Nephron progenitor cell (in vitro differentiated cells): Measurements from ENCODE around the gene MYO18A.

Experiments used
- DNase-seq: peaks from one replicate; pipeline ENCODE4 v3.0.0; 2021
- H3K27ac Mint-ChIP-seq: 2 replicates; pipeline ENCODE4 v1.8.0; 2021; ENCODE audit warnings: mild to moderate bottlenecking, moderate library complexity, mixed read lengths
- H3K27me3 Mint-ChIP-seq: 2 replicates; pipeline ENCODE4 v1.8.0; 2021; ENCODE audit warnings: mild to moderate bottlenecking, low read depth, mixed read lengths; ENCODE audit not compliant: poor library complexity
- H3K36me3 Mint-ChIP-seq: 2 replicates; pipeline ENCODE4 v1.8.0; 2021; ENCODE audit warnings: low read depth, mixed read lengths
- H3K4me1 Mint-ChIP-seq: 2 replicates; pipeline ENCODE4 v1.8.0; 2021; ENCODE audit warnings: mixed read lengths
- H3K4me3 Mint-ChIP-seq: 2 replicates; pipeline ENCODE4 v1.8.0; 2021; ENCODE audit warnings: mild to moderate bottlenecking, moderate library complexity, mixed read lengths
- H3K9me3 Mint-ChIP-seq: 2 replicates; pipeline ENCODE4 v1.8.0; 2021; ENCODE audit warnings: mild to moderate bottlenecking, moderate library complexity, mixed read lengths
- CTCF ChIP-seq: fragments of 200-600 bp; sonication (generic); IDR thresholded peaks from 2 replicates; pipeline ENCODE4 v1.5.0; 2021; ENCODE audit warnings: antibody characterized with exemption

The MYO18A gene

GRCh38 chr17:29124135-29124924, 55.9 kb downstream of the MYO18A start:
- Mint-ChIP-seq H3K27ac (no peak overlapping the region), H3K9me3 (no peaks in the 10 kb centered on the region), H3K4me3 (no peak overlapping the region), H3K4me1 (peaks cover 25% of the 10 kb centered on the region), H3K36me3 (no peaks in the 10 kb centered on the region), H3K27me3 (no peaks in the 10 kb centered on the region)
- TF ChIP-seq CTCF: peak; percentile 55
- no peak for DNase-seq

DNA sequence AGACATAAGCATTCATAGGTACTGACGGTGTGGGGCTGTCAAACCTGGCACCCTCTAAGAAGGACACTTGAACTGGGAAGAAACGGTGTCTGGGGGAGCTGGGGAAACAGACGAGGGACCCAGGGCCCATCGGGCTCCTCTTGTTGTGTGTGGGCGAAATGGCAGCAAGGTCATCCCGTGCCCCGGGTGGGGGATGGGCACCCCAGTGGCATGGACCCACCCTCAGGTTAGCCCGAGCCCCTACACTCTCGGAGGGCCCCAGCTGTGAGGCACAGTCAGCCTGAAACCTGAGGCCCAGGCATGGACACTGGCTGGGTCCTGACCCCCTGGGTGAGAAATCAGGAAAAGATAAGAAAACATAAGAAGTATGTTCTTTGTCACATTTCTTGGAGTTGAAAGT, 57.1 kb downstream of the MYO18A start:
- DNase-seq: no peak
- Mint-ChIP-seq H3K9me3 (no peaks in the 10 kb centered on the region), H3K36me3 (peaks cover 7% of the 10 kb centered on the region), H3K27ac (no peak overlapping the region), H3K27me3 (no peaks in the 10 kb centered on the region), H3K4me1 (peaks cover 14% of the 10 kb centered on the region), H3K4me3 (no peak overlapping the region)
- no peak for TF ChIP-seq CTCF

DNA sequence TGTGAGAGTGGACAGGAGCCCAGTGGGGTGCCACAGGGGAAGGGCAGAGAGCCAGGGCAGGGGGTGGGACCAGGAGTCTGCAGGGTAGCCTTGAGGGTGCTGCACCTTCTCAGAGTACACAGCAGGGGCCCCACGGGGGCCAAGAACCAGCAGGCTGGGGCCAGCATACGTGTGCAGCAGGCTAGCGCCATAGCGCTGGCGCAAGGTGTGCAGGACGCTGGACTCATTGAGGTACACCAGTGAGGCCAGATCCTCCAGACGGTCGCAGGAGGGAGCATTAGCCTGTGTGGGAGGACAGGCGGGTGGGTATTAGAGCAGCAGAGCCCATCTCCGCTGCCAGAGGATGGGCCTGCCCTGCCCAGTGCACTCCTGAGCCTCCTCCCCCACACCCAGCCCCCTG, 58.8 kb downstream of the MYO18A start:
- no peak for DNase-seq
- TF ChIP-seq CTCF: no peak
- no peak overlapping the region for H3K27ac Mint-ChIP-seq
- no peaks in the 10 kb centered on the region for H3K9me3 Mint-ChIP-seq
- H3K36me3 Mint-ChIP-seq: peaks cover 7% of the 10 kb centered on the region
- H3K27me3 Mint-ChIP-seq: no peaks in the 10 kb centered on the region
- peaks cover 13% of the 10 kb centered on the region for H3K4me1 Mint-ChIP-seq
- no peak overlapping the region for H3K4me3 Mint-ChIP-seq

GRCh38 chr17:29120433-29120832, 59.8 kb downstream of the MYO18A start:
- peaks cover 7% of the 10 kb centered on the region for H3K36me3 Mint-ChIP-seq
- H3K27me3 Mint-ChIP-seq: no peaks in the 10 kb centered on the region
- TF ChIP-seq CTCF: no peak
- H3K9me3 Mint-ChIP-seq: no peaks in the 10 kb centered on the region
- H3K27ac Mint-ChIP-seq: no peak overlapping the region
- peaks cover 13% of the 10 kb centered on the region for H3K4me1 Mint-ChIP-seq
- DNase-seq: no peak
- H3K4me3 Mint-ChIP-seq: no peak overlapping the region

- no peak overlapping the region for H3K4me3 Mint-ChIP-seq
- peaks cover 15% of the 10 kb centered on the region for H3K4me1 Mint-ChIP-seq
- TF ChIP-seq CTCF: no peak
- H3K27ac Mint-ChIP-seq: no peak overlapping the region
- no peak for DNase-seq
- no peaks in the 10 kb centered on the region for H3K9me3 Mint-ChIP-seq
- no peaks in the 10 kb centered on the region for H3K27me3 Mint-ChIP-seq
- peaks cover 7% of the 10 kb centered on the region for H3K36me3 Mint-ChIP-seq
Measured at GRCh38 chr17:29119265-29119664, 60.9 kb downstream of the MYO18A start.
